HG03097 (cell line): ENCODE data around the gene MID1.

Experiments used
- ATAC-seq: cut with Tn5 transposase; IDR thresholded peaks from one replicate; pipeline ENCODE4 v1.9.1; 2021; ENCODE audit not compliant: unreplicated experiment, low FRiP score

The MID1 gene

DNA sequence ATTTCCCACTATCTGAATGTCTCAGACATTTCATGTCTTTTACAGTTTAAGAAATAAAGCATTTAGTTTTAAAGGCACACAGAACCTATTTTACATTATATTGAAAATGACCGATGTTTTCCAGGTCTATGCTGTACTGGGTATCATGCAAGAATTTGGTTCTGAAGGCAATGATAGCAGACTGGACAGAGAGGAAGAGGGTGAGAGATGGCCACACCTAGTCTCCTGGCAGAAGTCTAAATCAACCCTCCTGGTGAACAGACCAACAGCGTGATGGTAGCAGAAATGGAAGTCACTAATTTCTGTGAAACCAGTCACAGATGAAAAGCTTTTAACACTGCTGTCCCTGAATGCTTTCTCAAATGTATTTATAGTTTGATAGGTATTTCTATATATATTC is 41.9 kb downstream of the MID1 start:
- no peak for ATAC-seq

GRCh38 chrX:10577853-10578252 is 42.5 kb downstream of the MID1 start:
- ATAC-seq = no peak

GRCh38 chrX:10576777-10577447 is 43.5 kb downstream of the MID1 start:
- no peak for ATAC-seq

GRCh38 chrX:10576186-10576585 is 44.2 kb downstream of the MID1 start:
- no peak for ATAC-seq

DNA sequence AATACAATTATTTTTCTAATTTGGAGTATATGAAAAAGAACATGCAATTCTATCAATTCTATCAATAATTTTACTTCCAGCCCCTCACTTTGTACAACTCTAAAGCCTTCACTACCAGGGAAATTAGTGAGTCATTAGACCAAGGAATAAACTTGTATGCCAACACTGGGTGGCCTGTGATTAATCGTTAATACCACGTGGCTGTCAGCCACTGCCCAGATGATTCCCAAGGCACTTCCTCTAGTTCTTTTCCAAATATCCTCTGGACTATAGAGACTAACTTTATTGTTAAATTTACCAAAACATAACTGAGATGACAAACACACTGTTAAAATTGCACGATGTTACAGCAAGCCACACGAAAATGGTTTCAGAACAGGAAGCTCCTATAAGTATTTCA is 45.7 kb downstream of the MID1 start:
- no peak for ATAC-seq

DNA sequence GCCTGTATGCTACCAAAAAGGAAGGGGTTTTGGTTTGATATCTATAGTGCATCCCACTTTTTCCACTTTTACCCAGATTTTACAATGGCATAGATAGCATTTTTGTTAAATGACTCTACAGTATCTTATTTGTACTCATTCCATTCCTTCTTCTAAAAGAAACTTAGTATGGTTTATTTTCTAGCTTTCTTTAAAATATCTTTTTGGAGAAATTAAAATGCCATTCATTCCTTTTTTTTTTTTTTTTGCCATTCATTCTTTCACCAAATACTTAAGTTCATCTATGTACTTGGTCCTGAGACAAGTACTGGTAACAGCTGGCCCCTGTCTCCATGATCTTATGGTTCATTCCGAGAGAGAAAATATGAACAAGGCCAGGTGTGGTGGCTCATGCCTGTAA is 49.1 kb downstream of the MID1 start:
- ATAC-seq = no peak

DNA sequence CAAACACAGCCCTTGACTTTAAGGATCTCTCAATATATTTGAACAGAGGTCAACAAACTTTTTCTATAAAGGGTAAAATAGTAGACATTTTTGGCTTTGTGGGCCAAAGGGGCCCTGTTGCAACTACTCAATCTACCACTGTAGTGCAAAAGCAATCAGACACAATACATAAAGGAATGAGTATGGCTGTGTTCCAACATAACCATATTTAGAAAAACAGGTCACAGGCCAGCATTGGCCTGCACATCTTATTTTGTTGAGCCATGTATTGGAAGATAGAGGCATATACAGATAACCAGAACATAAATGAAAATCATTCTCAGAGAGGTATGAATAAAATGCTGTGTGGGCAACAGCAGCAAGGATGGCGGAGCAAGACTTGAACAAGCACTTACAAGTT is 49.8 kb downstream of the MID1 start:
- no peak for ATAC-seq

DNA sequence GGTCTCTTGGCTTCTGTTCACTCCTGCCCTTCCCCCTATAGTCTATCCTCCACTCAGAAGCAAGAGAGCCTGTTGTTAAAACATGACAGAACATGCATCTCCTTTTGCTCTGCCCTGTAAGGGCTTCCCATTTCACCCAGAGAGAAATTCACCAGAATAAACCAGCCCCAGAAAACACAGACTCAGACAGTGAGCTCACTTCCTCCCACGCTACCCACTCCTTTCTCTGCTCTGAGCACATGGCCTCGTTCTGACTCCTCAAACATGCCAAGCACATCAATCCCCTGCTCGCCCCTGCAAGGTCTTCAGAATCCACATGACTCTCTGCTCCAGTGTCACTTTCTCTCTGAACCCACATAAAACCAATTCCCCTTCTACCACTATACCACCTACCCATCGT is 50.4 kb downstream of the MID1 start:
- ATAC-seq = no peak

- no peak for ATAC-seq
Measured at GRCh38 chrX:10568428-10568827, 52.0 kb downstream of the MID1 start.

DNA sequence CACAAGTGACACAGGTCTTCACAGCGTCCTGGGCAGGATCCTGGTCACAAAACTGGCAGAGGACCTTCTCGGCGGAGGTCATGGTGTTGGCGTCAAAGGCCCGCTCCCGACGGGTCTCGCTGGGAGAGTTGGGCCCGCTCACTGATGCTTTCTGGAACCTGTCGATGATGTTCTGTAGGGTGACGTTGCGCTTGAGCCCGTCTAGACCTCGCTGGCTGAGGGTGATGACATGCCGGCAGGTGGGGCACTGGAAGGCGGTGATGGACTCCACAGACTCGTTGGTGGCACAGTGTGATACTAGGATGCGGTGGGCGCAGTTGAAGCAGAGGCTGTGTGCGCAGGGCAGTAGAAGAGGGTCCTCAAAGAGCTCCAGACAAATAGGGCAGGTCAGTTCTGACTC is 53.2 kb downstream of the MID1 start:
- ATAC-seq = no peak

- no peak for ATAC-seq
Measured at GRCh38 chrX:10566716-10567097, 53.7 kb downstream of the MID1 start.

DNA sequence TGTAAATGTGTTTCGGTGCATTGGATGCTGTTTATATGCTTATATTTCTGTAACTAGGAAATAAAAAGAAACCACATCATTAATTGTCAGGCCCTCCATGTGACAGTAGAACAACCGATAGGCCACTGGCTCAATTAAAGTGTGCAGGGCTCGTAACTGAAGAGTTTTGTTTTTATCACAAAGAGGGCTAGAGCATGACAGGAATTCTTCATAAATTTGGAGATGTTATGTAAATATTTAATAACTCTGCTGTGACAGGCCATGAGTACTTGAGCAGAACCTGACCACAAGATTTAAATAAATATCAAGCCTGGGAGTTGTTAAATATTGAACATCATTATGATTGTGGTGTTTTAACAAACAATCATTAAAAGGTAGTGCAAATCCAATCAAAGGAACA is 55.9 kb downstream of the MID1 start:
- no peak for ATAC-seq

DNA sequence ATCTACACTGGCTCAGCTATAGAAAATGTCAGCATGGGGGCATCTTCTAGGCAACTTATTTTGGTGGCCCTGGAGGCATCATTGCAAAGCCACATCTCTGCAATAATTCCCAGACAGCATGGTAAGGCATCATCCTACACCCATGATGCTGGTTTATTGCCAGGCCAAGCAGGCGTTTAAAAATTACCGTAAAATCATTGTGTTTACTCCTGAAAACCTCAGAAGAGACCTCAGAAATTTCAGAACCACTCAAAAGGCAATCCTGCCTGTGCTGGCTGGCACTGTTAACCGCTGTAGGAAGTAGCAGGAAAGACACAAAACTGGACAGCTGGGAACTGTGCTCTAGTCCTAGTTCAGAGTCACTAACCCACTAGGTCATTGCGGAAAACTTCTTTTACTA is 63.2 kb downstream of the MID1 start:
- ATAC-seq = no peak

GRCh38 chrX:10556405-10556804 is 64.0 kb downstream of the MID1 start:
- ATAC-seq = no peak

DNA sequence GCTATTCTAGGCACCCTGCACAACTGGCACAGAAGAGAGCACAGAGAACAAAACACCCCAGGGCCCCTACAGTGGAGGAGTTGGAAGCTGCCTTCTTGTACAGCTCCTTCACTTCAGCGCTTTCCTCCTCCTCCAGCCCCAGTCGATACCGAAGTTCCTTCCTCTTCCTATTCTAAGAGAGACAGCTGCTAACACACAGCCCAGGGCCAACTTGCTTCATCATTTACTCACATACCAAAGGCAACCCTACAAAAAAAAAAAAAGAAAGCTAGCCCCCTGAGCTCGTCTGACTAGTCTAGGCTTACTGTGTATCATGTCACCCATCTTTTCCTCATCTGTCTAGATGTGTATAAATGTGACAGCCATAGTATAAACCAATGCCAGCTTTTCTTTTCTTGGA is 64.5 kb downstream of the MID1 start:
- ATAC-seq = no peak

DNA sequence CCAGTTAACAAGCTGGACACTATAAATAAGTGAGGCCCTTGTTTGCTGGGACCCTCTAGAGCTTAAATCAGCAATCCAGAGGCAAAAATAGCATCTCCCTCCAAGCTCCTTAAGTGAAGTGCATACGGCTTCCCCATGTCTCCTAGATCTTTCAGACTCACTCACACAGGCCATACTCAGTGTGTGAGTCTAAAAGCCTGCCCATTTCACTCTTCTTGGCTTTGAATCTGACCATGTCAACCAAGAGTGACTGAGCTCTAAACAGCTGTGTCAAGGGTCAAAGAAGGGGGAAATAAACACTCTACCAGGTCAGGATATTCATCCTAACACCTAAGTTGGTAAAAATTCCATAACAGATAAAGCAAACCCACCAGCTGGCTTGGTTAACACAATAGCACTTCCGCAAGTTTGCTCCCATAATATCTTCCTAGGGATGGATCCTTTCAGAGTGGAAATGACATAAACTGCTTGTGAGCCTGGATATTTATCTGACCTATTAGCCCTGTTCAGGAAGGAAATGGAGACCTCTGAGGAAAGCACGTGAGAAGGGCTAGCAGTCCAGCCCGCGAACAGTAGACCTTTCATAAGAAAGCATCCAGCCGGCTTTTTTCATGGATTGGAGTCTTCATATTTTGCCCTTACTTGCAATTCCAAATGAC is 65.6 kb downstream of the MID1 start:
- ATAC-seq = no peak

GRCh38 chrX:10549280-10549679 is 71.1 kb downstream of the MID1 start:
- ATAC-seq = no peak

GRCh38 chrX:10548688-10549087 is 71.7 kb downstream of the MID1 start:
- ATAC-seq = no peak

DNA sequence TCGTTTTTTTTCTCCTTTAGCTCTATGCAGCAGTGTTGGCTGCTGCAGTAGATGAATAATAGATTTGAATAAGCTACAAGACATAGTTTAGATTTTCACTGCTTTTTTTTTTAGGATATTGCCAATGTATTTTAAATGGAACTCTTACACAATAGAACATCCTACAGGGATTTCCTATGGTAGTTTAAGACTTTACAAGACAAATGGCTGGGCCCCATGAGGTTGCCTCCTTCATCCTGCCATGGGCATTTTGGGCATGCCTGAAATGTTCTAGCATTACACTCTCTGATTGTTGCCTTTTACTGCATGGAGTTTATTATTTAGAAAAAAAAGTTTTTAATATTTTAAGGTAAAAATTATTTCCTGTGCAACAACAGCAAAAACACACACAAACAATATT is 74.5 kb downstream of the MID1 start:
- ATAC-seq = no peak

GRCh38 chrX:10542586-10542985 is 77.8 kb downstream of the MID1 start:
- no peak for ATAC-seq

DNA sequence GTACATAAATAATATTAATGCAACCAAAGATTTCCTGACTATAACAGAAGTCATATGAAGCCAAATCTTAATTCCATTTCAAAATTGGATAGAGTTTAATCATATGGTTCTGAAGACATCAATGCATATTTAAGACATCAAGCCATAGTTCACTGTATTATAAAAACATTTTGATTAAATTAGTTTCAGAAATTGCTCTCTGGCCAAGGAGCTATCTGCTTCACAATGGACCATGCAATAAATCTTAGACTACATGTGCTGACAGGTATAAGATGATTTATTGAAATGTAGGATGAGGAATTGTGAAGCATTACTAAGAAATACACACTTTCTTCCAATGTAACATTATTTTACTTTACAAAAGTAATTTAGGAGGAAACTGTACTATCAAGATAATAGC is 81.6 kb downstream of the MID1 start:
- ATAC-seq = no peak

GRCh38 chrX:10537308-10537707 is 83.1 kb downstream of the MID1 start:
- ATAC-seq = no peak

DNA sequence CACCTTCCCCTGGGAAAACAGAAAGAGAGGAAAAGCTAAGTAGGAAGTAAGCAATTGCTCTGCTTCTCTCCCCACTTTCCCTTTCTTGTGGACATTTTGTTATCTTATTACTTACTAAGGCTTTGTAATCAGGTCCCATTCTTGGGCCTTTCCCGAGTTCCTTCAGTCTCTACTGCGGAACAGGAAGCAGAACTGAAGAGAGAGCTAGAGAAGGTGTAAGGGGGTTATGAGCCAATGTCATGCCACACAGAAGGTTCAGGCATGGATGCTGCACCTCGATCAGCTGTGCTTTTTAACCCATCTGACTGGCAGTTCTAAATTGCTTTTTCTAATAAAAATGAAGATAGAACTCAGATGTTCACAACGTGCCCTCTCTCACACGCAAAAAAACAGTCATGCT is 83.6 kb downstream of the MID1 start:
- no peak for ATAC-seq
